ENCODE results near the gene FOCAD.
"Not testable (repeated sequence)": the region's sequence is repeated elsewhere in the genome, so short reads cannot be mapped to it uniquely, and the experiment has no call there.

Gene FOCAD

DNA sequence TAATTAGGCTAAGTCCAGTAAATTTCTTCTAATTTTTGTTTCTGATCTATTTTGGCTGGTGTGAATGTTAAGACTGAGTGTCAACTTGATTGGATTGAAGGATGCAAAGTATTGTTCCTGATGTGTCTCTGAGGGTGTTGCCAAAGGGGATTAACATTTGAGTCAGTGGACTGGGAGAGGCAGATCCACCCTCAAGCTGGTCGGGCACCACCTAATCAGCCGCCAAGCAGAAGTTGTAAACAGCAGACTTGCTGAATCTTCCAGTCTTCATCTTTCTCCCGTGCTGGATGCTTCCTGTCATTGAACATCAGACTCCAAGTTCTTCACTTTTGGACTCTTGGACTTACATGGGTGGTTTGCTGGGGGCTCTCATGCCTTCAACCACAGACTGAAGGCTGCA lies 40.4 kb upstream of the FOCAD start:
- TF ChIP-seq, protein P1, sequence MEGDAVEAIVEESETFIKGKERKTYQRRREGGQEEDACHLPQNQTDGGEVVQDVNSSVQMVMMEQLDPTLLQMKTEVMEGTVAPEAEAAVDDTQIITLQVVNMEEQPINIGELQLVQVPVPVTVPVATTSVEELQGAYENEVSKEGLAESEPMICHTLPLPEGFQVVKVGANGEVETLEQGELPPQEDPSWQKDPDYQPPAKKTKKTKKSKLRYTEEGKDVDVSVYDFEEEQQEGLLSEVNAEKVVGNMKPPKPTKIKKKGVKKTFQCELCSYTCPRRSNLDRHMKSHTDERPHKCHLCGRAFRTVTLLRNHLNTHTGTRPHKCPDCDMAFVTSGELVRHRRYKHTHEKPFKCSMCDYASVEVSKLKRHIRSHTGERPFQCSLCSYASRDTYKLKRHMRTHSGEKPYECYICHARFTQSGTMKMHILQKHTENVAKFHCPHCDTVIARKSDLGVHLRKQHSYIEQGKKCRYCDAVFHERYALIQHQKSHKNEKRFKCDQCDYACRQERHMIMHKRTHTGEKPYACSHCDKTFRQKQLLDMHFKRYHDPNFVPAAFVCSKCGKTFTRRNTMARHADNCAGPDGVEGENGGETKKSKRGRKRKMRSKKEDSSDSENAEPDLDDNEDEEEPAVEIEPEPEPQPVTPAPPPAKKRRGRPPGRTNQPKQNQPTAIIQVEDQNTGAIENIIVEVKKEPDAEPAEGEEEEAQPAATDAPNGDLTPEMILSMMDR (IDR thresholded peaks at IDR 0.05; ENCODE audit: low read depth, low read length, missing control alignments) = no peak
- H3K4me3 ChIP-seq (replicated peaks; ENCODE audit: low read depth, low read length) = no peak overlapping the region
- DNase-seq (ENCODE audit: extremely low read depth, low read depth) = no peak

DNA sequence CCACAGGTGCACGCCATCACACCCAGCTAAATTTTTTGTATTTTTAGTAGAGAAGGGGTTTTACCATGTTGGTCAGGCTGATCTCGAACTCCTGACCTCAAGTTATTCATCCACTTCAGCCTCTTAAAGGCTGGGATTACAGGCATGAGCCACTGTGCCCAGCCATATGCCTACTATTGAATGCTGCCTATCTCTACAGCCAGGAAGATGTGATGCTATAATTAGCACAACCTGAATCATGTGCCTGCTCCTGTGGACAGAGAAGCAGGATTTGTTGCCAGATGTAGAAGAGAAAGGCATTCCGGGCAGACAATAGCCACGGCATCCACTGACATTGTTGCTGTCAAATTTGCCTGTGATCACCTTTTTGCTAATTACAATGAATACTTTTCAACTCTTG lies 37.4 kb upstream of the FOCAD start:
- H3K4me3 ChIP-seq (replicated peaks; ENCODE audit: low read depth, low read length) = no peak overlapping the region
- DNase-seq (ENCODE audit: extremely low read depth, low read depth) = no peak
- TF ChIP-seq, protein P1 (IDR thresholded peaks at IDR 0.05; ENCODE audit: low read depth, low read length, missing control alignments) = no peak

DNA sequence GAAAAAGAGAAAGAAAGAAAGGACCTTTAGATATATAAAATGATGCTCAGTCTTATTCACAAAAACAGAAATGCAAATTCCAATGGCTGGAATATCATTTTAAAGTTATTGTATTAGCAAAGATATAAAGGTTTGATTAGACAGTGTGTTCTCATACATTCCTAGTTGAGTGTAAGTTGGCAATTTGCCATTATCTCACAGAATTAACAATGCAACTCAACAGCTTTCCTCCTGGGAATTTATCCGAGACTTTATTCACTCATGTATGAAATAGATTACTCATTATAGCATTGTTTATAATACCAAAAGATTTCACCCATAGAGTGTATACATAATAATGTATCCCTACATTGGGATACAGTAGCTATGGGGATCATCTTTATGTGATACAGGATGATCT lies 34.7 kb upstream of the FOCAD start:
- DNase-seq (ENCODE audit: extremely low read depth, low read depth) = no peak
- H3K4me3 ChIP-seq (replicated peaks; ENCODE audit: low read depth, low read length) = no peak overlapping the region
- TF ChIP-seq, protein P1 (IDR thresholded peaks at IDR 0.05; ENCODE audit: low read depth, low read length, missing control alignments) = no peak

DNA sequence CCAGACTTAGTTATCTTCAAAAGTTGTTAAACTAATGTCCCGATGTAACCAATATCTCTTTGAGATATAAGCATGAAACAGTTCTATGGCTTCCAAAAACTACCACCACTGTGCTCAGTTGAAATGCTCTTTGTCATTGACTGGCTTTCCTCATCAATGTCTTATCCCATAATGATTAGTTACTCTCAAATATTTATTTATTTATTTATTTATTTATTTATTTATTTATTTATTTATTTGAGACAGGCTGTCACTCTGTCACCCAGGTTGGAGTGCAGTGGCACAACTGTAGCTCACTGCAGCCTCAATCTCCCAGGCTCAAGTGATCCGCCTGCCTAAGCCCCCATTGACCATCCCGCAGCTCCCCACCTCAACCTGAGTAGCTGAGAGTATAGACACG lies 33.7 kb upstream of the FOCAD start:
- H3K4me3 ChIP-seq (replicated peaks; ENCODE audit: low read depth, low read length) = no peak overlapping the region
- DNase-seq (ENCODE audit: extremely low read depth, low read depth) = no peak
- TF ChIP-seq, protein P1 (IDR thresholded peaks at IDR 0.05; ENCODE audit: low read depth, low read length, missing control alignments) = no peak

DNA sequence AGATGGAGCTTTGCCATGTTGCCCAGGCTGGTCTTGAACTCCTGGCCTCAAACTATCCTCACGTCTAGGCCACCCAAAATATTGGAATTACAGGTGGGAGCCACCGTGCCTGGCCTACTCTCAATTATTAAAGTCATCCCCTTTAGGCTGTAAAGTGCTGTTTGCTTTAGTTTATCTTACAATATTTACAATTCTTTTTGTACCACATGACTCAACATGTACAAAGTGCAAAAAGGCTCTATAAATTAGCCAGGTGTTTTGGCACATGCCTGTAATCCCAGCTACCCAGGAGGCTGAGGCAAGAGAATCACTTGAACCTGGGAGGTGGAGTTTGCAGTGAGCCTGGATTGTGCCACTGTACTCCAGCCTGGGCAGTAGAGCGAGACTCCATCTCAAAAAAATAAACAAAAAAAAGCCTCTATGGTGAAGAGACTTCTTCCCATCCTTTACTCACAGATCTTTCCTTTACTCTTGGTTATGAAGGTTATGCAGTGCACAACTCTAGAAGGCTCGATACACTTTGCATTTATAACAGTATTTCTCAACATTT lies 33.2 kb upstream of the FOCAD start:
- TF ChIP-seq, protein P1 (IDR thresholded peaks at IDR 0.05; ENCODE audit: low read depth, low read length, missing control alignments) = no peak
- no peak overlapping the region for H3K4me3 ChIP-seq (replicated peaks; ENCODE audit: low read depth, low read length)
- no peak for DNase-seq (ENCODE audit: extremely low read depth, low read depth)

DNA sequence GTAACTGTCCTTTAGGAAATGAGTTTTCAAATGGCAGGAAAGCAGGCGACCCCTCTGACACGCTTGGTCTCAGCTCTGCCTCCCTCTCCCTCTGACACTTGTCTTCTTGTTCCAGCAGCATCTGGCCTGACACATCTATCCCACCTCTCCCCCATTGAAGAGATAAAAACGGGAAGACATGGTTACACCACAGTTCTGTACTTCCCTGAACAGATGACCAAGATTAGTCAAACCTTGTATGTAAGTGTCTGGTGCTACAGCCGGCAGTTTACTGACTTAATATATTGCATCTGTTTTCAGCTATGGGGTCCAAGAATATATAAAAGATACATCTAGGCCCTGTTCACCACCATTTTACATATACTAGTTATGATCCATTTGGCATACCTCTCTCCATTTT lies 32.1 kb upstream of the FOCAD start:
- DNase-seq (ENCODE audit: extremely low read depth, low read depth) = no peak

DNA sequence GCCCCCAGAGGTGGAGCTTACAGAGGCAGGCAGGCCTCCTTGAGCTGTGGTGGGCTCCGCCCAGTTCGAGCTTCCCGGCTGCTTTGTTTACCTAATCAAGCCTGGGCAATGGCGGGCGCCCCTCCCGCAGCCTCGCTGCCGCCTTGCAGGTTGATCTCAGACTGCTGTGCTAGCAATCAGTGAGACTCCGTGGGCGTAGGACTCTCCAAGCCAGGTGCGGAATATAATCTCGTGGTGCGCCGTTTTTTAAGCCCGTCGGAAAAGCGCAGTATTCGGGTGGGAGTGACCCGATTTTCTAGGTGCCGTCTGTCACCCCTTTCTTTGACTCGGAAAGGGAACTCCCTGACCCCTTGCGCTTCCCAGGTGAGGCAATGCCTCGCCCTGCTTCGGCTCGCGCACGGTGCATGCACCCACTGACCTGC lies 25.8 kb upstream of the FOCAD start:
- H3K4me3 ChIP-seq (replicated peaks; ENCODE audit: low read depth, low read length) = peak overlapping the region; percentile 51
- not testable (repeated sequence) for DNase-seq (ENCODE audit: extremely low read depth, low read depth)

More for the DNA sequence above, 32.1 kb upstream of the FOCAD start:
- H3K4me3 ChIP-seq (replicated peaks; ENCODE audit: low read depth, low read length) = no peak overlapping the region
- TF ChIP-seq, protein P1 (IDR thresholded peaks at IDR 0.05; ENCODE audit: low read depth, low read length, missing control alignments) = no peak

Measured in HFF-Myc (cell line).